ENCODE measurements around the gene STAG1. TPM values are rescaled to one million over a fixed set of nuclear protein-coding genes. Genes with fewer than 3 reads are reported as not detected.

The STAG1 gene
- polyA plus RNA-seq, 1 donor from 2014 or later = 30.8 TPM

GRCh38 chr3:136434429-136434828 is 317.7 kb downstream of the STAG1 start:
- Histone ChIP-seq H3K9me3 (ENCODE audit: low read length) (no peaks in the 10 kb centered on the region), H3K27me3 (ENCODE audit: insufficient read depth, low read depth, low read length) (no peaks in the 10 kb centered on the region)
- TF ChIP-seq TAF1 (IDR thresholded peaks at IDR 0.05; ENCODE audit: low read depth) (no peak), EZH2 (IDR thresholded peaks at IDR 0.05; ENCODE audit: borderline replicate concordance, insufficient read depth, low read length, poor library complexity, severe bottlenecking) (no peak), CTCF (IDR thresholded peaks at IDR 0.05; ENCODE audit: poor library complexity, severe bottlenecking) (no peak), SMC3 (conservative IDR thresholded peaks at IDR 0.05; ENCODE audit: poor library complexity) (no peak), REST (IDR thresholded peaks at IDR 0.05; ENCODE audit: borderline replicate concordance) (no peak), MXI1 (conservative IDR thresholded peaks at IDR 0.05; ENCODE audit: poor library complexity, severe bottlenecking) (no peak), POLR2AphosphoS5 (IDR thresholded peaks at IDR 0.05) (no peak), EP300 (conservative IDR thresholded peaks at IDR 0.05; ENCODE audit: poor library complexity, severe bottlenecking) (no peak), RAD21 (conservative IDR thresholded peaks at IDR 0.05) (no peak)

DNA sequence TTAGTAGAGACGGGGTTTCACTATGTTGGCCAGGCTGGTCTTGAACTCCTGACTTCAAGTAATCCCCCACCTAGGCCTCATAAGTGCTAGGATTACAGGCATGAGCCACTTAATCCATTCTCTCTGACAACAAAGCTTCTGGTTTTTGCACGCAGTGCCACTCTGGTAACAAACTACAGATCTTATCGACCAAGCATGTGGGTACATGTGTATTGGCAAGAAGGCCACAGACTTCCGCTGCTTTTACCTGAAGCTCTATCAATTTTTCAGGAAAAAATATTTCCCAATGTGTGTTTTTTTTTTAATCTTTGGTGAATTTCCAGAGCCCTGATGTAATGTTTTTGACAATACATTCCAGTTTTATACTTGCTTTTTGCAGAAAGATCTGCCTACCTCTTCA is 319.5 kb downstream of the STAG1 start:
- H3K27ac ChIP-seq (ENCODE audit: low read length) = no peak overlapping the region
- no peaks in the 10 kb centered on the region for H3K79me2 ChIP-seq (replicated peaks; ENCODE audit: insufficient read depth, low read length)
- TF ChIP-seq CTCF (IDR thresholded peaks at IDR 0.05; ENCODE audit: poor library complexity, severe bottlenecking) (no peak), REST (IDR thresholded peaks at IDR 0.05; ENCODE audit: borderline replicate concordance) (no peak), SMC3 (conservative IDR thresholded peaks at IDR 0.05; ENCODE audit: poor library complexity) (no peak), EZH2 (IDR thresholded peaks at IDR 0.05; ENCODE audit: borderline replicate concordance, insufficient read depth, low read length, poor library complexity, severe bottlenecking) (no peak), TAF1 (IDR thresholded peaks at IDR 0.05; ENCODE audit: low read depth) (no peak), EP300 (conservative IDR thresholded peaks at IDR 0.05; ENCODE audit: poor library complexity, severe bottlenecking) (no peak), MXI1 (conservative IDR thresholded peaks at IDR 0.05; ENCODE audit: poor library complexity, severe bottlenecking) (no peak), RAD21 (conservative IDR thresholded peaks at IDR 0.05) (no peak), POLR2AphosphoS5 (IDR thresholded peaks at IDR 0.05) (no peak)
- no peaks in the 10 kb centered on the region for H3K27me3 ChIP-seq (ENCODE audit: insufficient read depth, low read depth, low read length)
- H3K9me3 ChIP-seq (ENCODE audit: low read length) = no peaks in the 10 kb centered on the region
- no peak overlapping the region for H3K4me2 ChIP-seq (ENCODE audit: low read length)
- H3F3A ChIP-seq (ENCODE audit: insufficient read depth, low read length, poor library complexity, severe bottlenecking) = no peaks in the 10 kb centered on the region
- H3K9me2 ChIP-seq (ENCODE audit: insufficient read depth, low read length) = no peaks in the 10 kb centered on the region
- H4K20me1 ChIP-seq (ENCODE audit: insufficient read depth) = no peaks in the 10 kb centered on the region
- no peak overlapping the region for H3K9ac ChIP-seq (ENCODE audit: low read length)
- H3K36me3 ChIP-seq (ENCODE audit: insufficient read depth, low read length) = no peaks in the 10 kb centered on the region
- H2AFZ ChIP-seq (ENCODE audit: low read depth, low read length) = no peak overlapping the region
- H3K4me3 ChIP-seq (ENCODE audit: low read length) = no peak overlapping the region

More at GRCh38 chr3:136434429-136434828, 317.7 kb downstream of the STAG1 start:
- no peaks in the 10 kb centered on the region for H3K9me2 ChIP-seq (ENCODE audit: insufficient read depth, low read length)
- H3K9ac ChIP-seq (ENCODE audit: low read length) = no peak overlapping the region
- H3K79me2 ChIP-seq (replicated peaks; ENCODE audit: insufficient read depth, low read length) = no peaks in the 10 kb centered on the region
- no peaks in the 10 kb centered on the region for H3K36me3 ChIP-seq (ENCODE audit: insufficient read depth, low read length)
- H2AFZ ChIP-seq (ENCODE audit: low read depth, low read length) = no peak overlapping the region
- no peak overlapping the region for H3K4me2 ChIP-seq (ENCODE audit: low read length)
- H3K27ac ChIP-seq (ENCODE audit: low read length) = no peak overlapping the region
- H4K20me1 ChIP-seq (ENCODE audit: insufficient read depth) = no peaks in the 10 kb centered on the region
- no peak overlapping the region for H3K4me3 ChIP-seq (ENCODE audit: low read length)
- H3F3A ChIP-seq (ENCODE audit: insufficient read depth, low read length, poor library complexity, severe bottlenecking) = no peaks in the 10 kb centered on the region

All from neural cell (in vitro differentiated cells).